ENCODE data around the gene NDUFS2. TPM values are rescaled to one million over a fixed set of nuclear protein-coding genes. Genes with fewer than 3 reads are reported as not detected.

The NDUFS2 gene
- total RNA-seq, 1 experiment from 2014 or later, result 147 TPM

- no peak for DNase-seq (ENCODE audit: low read depth, low spot score)
- in situ Hi-C loops (cut with HindIII; ENCODE audit: low pct_unique_long_range_greater_than_20kb, low sequenced_read_pairs), result no loop called here
These were observed 14.9 kb upstream of the NDUFS2 start for GRCh38 chr1:161187311-161187710.

GRCh38 chr1:161188381-161188780 lies 13.8 kb upstream of the NDUFS2 start:
- no peak for DNase-seq (ENCODE audit: low read depth, low spot score)
- in situ Hi-C loops (cut with HindIII; ENCODE audit: low pct_unique_long_range_greater_than_20kb, low sequenced_read_pairs), result no loop called here

- DNase-seq (ENCODE audit: low read depth, low spot score), result no peak
- in situ Hi-C loops (cut with HindIII; ENCODE audit: low pct_unique_long_range_greater_than_20kb, low sequenced_read_pairs), result no loop called here
These were observed 13.1 kb upstream of the NDUFS2 start for GRCh38 chr1:161189036-161189435.

GRCh38 chr1:161190962-161191521 lies 11.1 kb upstream of the NDUFS2 start:
- no peak for DNase-seq (ENCODE audit: low read depth, low spot score)
- in situ Hi-C loops (cut with HindIII; ENCODE audit: low pct_unique_long_range_greater_than_20kb, low sequenced_read_pairs), result no loop called here

- no peak for DNase-seq (ENCODE audit: low read depth, low spot score)
- in situ Hi-C loops (cut with HindIII; ENCODE audit: low pct_unique_long_range_greater_than_20kb, low sequenced_read_pairs), result no loop called here
These were observed 10.2 kb upstream of the NDUFS2 start for GRCh38 chr1:161191971-161192370.

GRCh38 chr1:161192476-161193465 lies 9.4 kb upstream of the NDUFS2 start:
- peak; percentile 84 for DNase-seq (ENCODE audit: low read depth, low spot score)
- in situ Hi-C loops (cut with HindIII; ENCODE audit: low pct_unique_long_range_greater_than_20kb, low sequenced_read_pairs), result no loop called here

GRCh38 chr1:161193561-161194235 lies 8.5 kb upstream of the NDUFS2 start:
- no peak for DNase-seq (ENCODE audit: low read depth, low spot score)
- in situ Hi-C loops (cut with HindIII; ENCODE audit: low pct_unique_long_range_greater_than_20kb, low sequenced_read_pairs), result no loop called here

GRCh38 chr1:161195171-161195570 lies 7.0 kb upstream of the NDUFS2 start:
- DNase-seq (ENCODE audit: low read depth, low spot score), result no peak
- in situ Hi-C loops (cut with HindIII; ENCODE audit: low pct_unique_long_range_greater_than_20kb, low sequenced_read_pairs), result no loop called here

GRCh38 chr1:161196111-161196510 lies 6.1 kb upstream of the NDUFS2 start:
- no peak for DNase-seq (ENCODE audit: low read depth, low spot score)
- in situ Hi-C loops (cut with HindIII; ENCODE audit: low pct_unique_long_range_greater_than_20kb, low sequenced_read_pairs), result no loop called here

GRCh38 chr1:161196521-161197451 lies 5.4 kb upstream of the NDUFS2 start:
- DNase-seq (ENCODE audit: low read depth, low spot score), result no peak
- in situ Hi-C loops (cut with HindIII; ENCODE audit: low pct_unique_long_range_greater_than_20kb, low sequenced_read_pairs), result no loop called here

GRCh38 chr1:161197560-161198193 lies 4.5 kb upstream of the NDUFS2 start:
- in situ Hi-C loops (cut with HindIII; ENCODE audit: low pct_unique_long_range_greater_than_20kb, low sequenced_read_pairs), result no loop called here
- no peak for DNase-seq (ENCODE audit: low read depth, low spot score)

GRCh38 chr1:161198194-161198896 lies 3.8 kb upstream of the NDUFS2 start:
- DNase-seq (ENCODE audit: low read depth, low spot score), result peak; percentile 37
- in situ Hi-C loops (cut with HindIII; ENCODE audit: low pct_unique_long_range_greater_than_20kb, low sequenced_read_pairs), result no loop called here

- no peak for DNase-seq (ENCODE audit: low read depth, low spot score)
- in situ Hi-C loops (cut with HindIII; ENCODE audit: low pct_unique_long_range_greater_than_20kb, low sequenced_read_pairs), result no loop called here
These were observed 3.2 kb upstream of the NDUFS2 start, which contains the start of gene ADAMTS4 for GRCh38 chr1:161198897-161199431. TSS of gene ADAMTS4 (minus strand) at chr1:161199054. CDS start at chr1:161198627, 427 bp downstream.

- in situ Hi-C loops (cut with HindIII; ENCODE audit: low pct_unique_long_range_greater_than_20kb, low sequenced_read_pairs), result loop anchor here (25.0 kb wide), 1 partner anchor 188 kb away; no protein-coding TSS in a partner anchor
- DNase-seq (ENCODE audit: low read depth, low spot score), result no peak
These were observed 2.5 kb upstream of the NDUFS2 start for GRCh38 chr1:161199506-161200139.

- in situ Hi-C loops (cut with HindIII; ENCODE audit: low pct_unique_long_range_greater_than_20kb, low sequenced_read_pairs), result loop anchor here (25.0 kb wide), 1 partner anchor 187 kb away; no protein-coding TSS in a partner anchor
- DNase-seq (ENCODE audit: low read depth, low spot score), result no peak
These were observed 1.7 kb upstream of the NDUFS2 start for GRCh38 chr1:161200421-161200991.
